K562 (cell line): ENCODE data around the gene SKIC8. TPM values are rescaled to one million over a fixed set of nuclear protein-coding genes. Genes with fewer than 3 reads are reported as not detected.
A peak's percentile ranks its signal among the peaks of the same experiment; 100 is the strongest.

Source experiments
- ATAC-seq: fragments of 200-7000 bp; cut with Tn5 transposase; 3 replicates; pipeline ENCODE4 v1.9.1; 2020; ENCODE audit warnings: moderate library complexity
- BruUV-seq: library from RNA; stranded (reverse); fragments of 400-500 nt; replicated peaks from 2 replicates; lab custom pipeline; 2021; lab: Mats Ljungman, UMichigan
- CTCF ChIA-PET: fragments of 300-600 bp; formaldehyde crosslinking; extraction: SDS; loops from one replicate; lab custom pipeline; 2021; ENCODE audit warnings: low intra/inter-chr PET ratio; lab: Yijun Ruan, JAX
- POLR2A ChIA-PET: fragments of 300-600, 350-650 bp; sonication (Branson Sonifier 250); formaldehyde crosslinking; extraction: SDS; loops from one replicate; lab custom pipeline; 2021; ENCODE audit warnings: antibody characterized with exemption, inconsistent platforms; lab: Yijun Ruan, JAX
- DNase-seq, 4 experiments: peaks; one replicate each; pipeline versions ENCODE4 v3.0.0 to v3.0.0-alpha.2; 2011 to 2018; ENCODE audit warnings: low spot score in 3 of 4, mixed read lengths in 3 of 4; ENCODE audit errors: extremely low read depth in 1 of 4
- FAIRE-seq: peaks from 2 replicates; lab custom pipeline; 2011; peaks lifted over from hg19 to GRCh38; lab: Jason Lieb, UNC
- H2AFZ ChIP-seq: 2 replicates; pipeline ENCODE4 v1.6.0; 2011; ENCODE audit warnings: low read depth, low read length, control low read depth, inconsistent platforms
- H3K27ac ChIP-seq: fragments of 200-600 bp; 3 replicates; pipeline ENCODE4 v1.8.0; 2011; ENCODE audit warnings: low read depth, mild to moderate bottlenecking, control low read depth, inconsistent platforms, low read length, moderate library complexity, mixed read lengths; ENCODE audit errors: extremely low read depth
- H3K27me3 ChIP-seq, 2 experiments: fragments of 300-600 bp in 1 of 2; 2 replicates in 1 of 2; 3 replicates in 1 of 2; pipeline versions ENCODE4 v1.6.0 to v1.8.0; 2011; ENCODE audit warnings: inconsistent platforms in 2 of 2, low read length in 2 of 2, mild to moderate bottlenecking in 1 of 2, mixed read lengths in 1 of 2, moderate library complexity in 1 of 2; ENCODE audit not compliant: control insufficient read depth in 2 of 2, insufficient read depth in 2 of 2
- H3K36me3 ChIP-seq: fragments of 300-600 bp; 3 replicates; pipeline ENCODE4 v1.8.0; 2011; ENCODE audit warnings: mild to moderate bottlenecking, low read length, inconsistent platforms; ENCODE audit not compliant: control insufficient read depth, insufficient read depth
- H3K4me1 ChIP-seq, 2 experiments: fragments of 200-600 bp in 1 of 2; replicated peaks in 1 of 2; 2 replicates in 1 of 2; 3 replicates in 1 of 2; pipeline versions ENCODE4 v1.5.1 to v1.8.0; 2011; ENCODE audit warnings: inconsistent platforms in 2 of 2, low read length in 2 of 2, mild to moderate bottlenecking in 1 of 2, mixed read lengths in 1 of 2, moderate library complexity in 1 of 2; ENCODE audit not compliant: control insufficient read depth in 2 of 2, insufficient read depth in 2 of 2
- H3K4me2 ChIP-seq: 2 replicates; pipeline ENCODE4 v1.6.1; 2011; ENCODE audit warnings: low read length, control low read depth, inconsistent platforms, mixed read lengths; ENCODE audit not compliant: insufficient read depth
- H3K4me3 ChIP-seq: fragments of 200-600 bp; sonication (generic), shearing (Covaris generic); 2 replicates; pipeline ENCODE4 v1.5.1; 2016; ENCODE audit warnings: control low read depth, inconsistent platforms
- H3K79me2 ChIP-seq: fragments of 200-600 bp; 3 replicates; pipeline ENCODE4 v1.8.0; 2011; ENCODE audit warnings: low read length, inconsistent platforms; ENCODE audit not compliant: control insufficient read depth, insufficient read depth
- H3K9ac ChIP-seq, 2 experiments: 2 replicates each; pipeline versions ENCODE4 v1.6.0 to v1.6.1; 2011; ENCODE audit warnings: low read depth in 2 of 2, low read length in 2 of 2, control low read depth in 1 of 2, inconsistent platforms in 1 of 2, mild to moderate bottlenecking in 1 of 2, mixed read lengths in 1 of 2; ENCODE audit not compliant: insufficient read depth in 1 of 2
- H3K9me1 ChIP-seq: one replicate; pipeline ENCODE4 v1.6.0; 2011; ENCODE audit warnings: inconsistent platforms, mild to moderate bottlenecking, low read length, moderate library complexity; ENCODE audit not compliant: control insufficient read depth, insufficient read depth
- H3K9me3 ChIP-seq: replicated peaks from 2 replicates; pipeline ENCODE4 v1.5.1; 2011; ENCODE audit warnings: low read depth, low read length, inconsistent platforms; ENCODE audit not compliant: control insufficient read depth, insufficient read depth
- H4K20me1 ChIP-seq: replicated peaks from 2 replicates; pipeline ENCODE4 v1.6.1; 2011; ENCODE audit warnings: low read length, inconsistent platforms, mixed read lengths; ENCODE audit not compliant: control insufficient read depth, insufficient read depth
- CBFA2T2 ChIP-seq: fragments of 450-650 bp; conservative IDR thresholded peaks from 2 replicates; pipeline ENCODE4 v1.6.1; 2017; ENCODE audit warnings: mild to moderate bottlenecking
- CBFA2T3 ChIP-seq: fragments of 450-650 bp; IDR thresholded peaks from 2 replicates; pipeline ENCODE4 v1.6.1; 2017
- CBFB ChIP-seq: sonication (generic); formaldehyde crosslinking; IDR thresholded peaks from 2 replicates; pipeline ENCODE4 v1.4.0; 2020; ENCODE audit warnings: mild to moderate bottlenecking, missing genetic modification reagents
- DPF2 ChIP-seq: fragments of 450-650 bp; IDR thresholded peaks from 2 replicates; pipeline ENCODE4 v1.6.1; 2016
- FOXM1 ChIP-seq, 2 experiments: fragments of 450-650 bp in 1 of 2; sonication (generic) in 1 of 2; formaldehyde crosslinking in 1 of 2; IDR thresholded peaks; 2 replicates each; pipeline versions ENCODE4 v1.6.1 to v1.9.0; 2017 to 2022; ENCODE audit warnings: low read depth in 2 of 2, mild to moderate bottlenecking in 2 of 2, missing genetic modification reagents in 1 of 2, moderate library complexity in 1 of 2
- FOXP1 ChIP-seq: sonication (generic); formaldehyde crosslinking; IDR thresholded peaks from 2 replicates; pipeline ENCODE4 v1.8.0; 2022; ENCODE audit warnings: mild to moderate bottlenecking, missing genetic modification reagents
- L3MBTL2 ChIP-seq: fragments of 450-650 bp; IDR thresholded peaks from 2 replicates; pipeline ENCODE4 v1.6.1; 2016; ENCODE audit warnings: mild to moderate bottlenecking, moderate library complexity
- MED1 ChIP-seq: sonication (generic); formaldehyde crosslinking; IDR thresholded peaks from 2 replicates; pipeline ENCODE4 v1.8.1; 2023; ENCODE audit warnings: missing genetic modification reagents, borderline replicate concordance
- NFE2 ChIP-seq: IDR thresholded peaks from 2 replicates; pipeline ENCODE4 v1.6.1; 2014; ENCODE audit warnings: antibody characterized with exemption, low read depth
- NR4A1 ChIP-seq, 2 experiments: fragments of 250-450 bp in 1 of 2; fragments of 450-650 bp in 1 of 2; sonication (Bioruptor Pico) in 1 of 2; IDR thresholded peaks; 2 replicates each; pipeline versions ENCODE4 v1.4.0 to v1.6.1; 2016 to 2020; ENCODE audit warnings: mild to moderate bottlenecking in 2 of 2, missing compliant biosample characterization in 1 of 2, missing genetic modification characterization in 1 of 2, moderate library complexity in 1 of 2
- SMARCA5 ChIP-seq: fragments of 450-650 bp; IDR thresholded peaks from 2 replicates; pipeline ENCODE4 v1.6.1; 2016
- TAF9B ChIP-seq: fragments of 450-650 bp; IDR thresholded peaks from 2 replicates; pipeline ENCODE4 v1.6.1; 2018; ENCODE audit warnings: mild to moderate bottlenecking; ENCODE audit not compliant: partially characterized antibody
- TCF7 ChIP-seq: sonication (generic); IDR thresholded peaks from 2 replicates; pipeline ENCODE4 v1.6.1; 2016; ENCODE audit warnings: antibody characterized with exemption, borderline replicate concordance
- ZNF134 ChIP-seq: fragments of 250-450 bp; sonication (Bioruptor Pico); conservative IDR thresholded peaks from 2 replicates; pipeline ENCODE4 v1.4.0; 2020
- ZNF280B ChIP-seq: fragments of 250-450 bp; sonication (Bioruptor Pico); IDR thresholded peaks from 2 replicates; pipeline ENCODE4 v1.5.1; 2021; ENCODE audit warnings: mild to moderate bottlenecking
- WGBS: fragments of 100-300 bp; shearing (Covaris generic); methylation state at CpG from one replicate; pipeline ENCODE4 v1.1.6; 2016; ENCODE audit warnings: low coverage, mixed read lengths; ENCODE audit not compliant: insufficient coverage; ENCODE audit errors: missing lambda C conversion rate; 5-methylcytosine and 5-hydroxymethylcytosine counted together
- in situ Hi-C: fragments of 300-500 bp; cut with MboI; formaldehyde crosslinking; loops from 4 replicates; pipeline ENCODE4 v1.15.0; 2018; ENCODE audit warnings: inconsistent platforms, mixed read lengths
- intact Hi-C: fragments of 100-400 bp; cut with micrococcal nuclease; formaldehyde crosslinking; loops from 2 replicates; pipeline ENCODE4 v1.14.2; 2022
- polyA plus RNA-seq, 8 experiments: library from polyadenylated mRNA; depleted of rRNA in 4 of 8; stranded (reverse) in 5 of 8; unstranded in 3 of 8; fragments of >200 nt; fragmentation: Nextera tagmentation in 2 of 8; fragmentation: Illumina TruSeq in 1 of 8; extraction: Ambion mirVana in 2 of 8; extraction: Trizol in 1 of 8; gene quantifications; 2 replicates each; pipeline versions ENCODE4 v1.2.1 to v1.2.3, GENCODE V29; 2011 to 2014; ENCODE audit warnings: inconsistent platforms in 1 of 8, missing spikeins in 1 of 8
- total RNA-seq, 7 experiments: library from RNA; depleted of rRNA in 6 of 7; stranded (reverse); fragments of >200 nt in 6 of 7; fragmentation: Illumina TruSeq in 2 of 7; extraction: Trizol in 2 of 7; gene quantifications; 2 replicates each; pipeline versions ENCODE4 v1.2.1 to v1.2.3, GENCODE V29; 2011 to 2021; ENCODE audit warnings: low replicate concordance in 1 of 7
- TF ChIP-seq, protein P1 (sequence below): IDR thresholded peaks from 2 replicates; pipeline ENCODE4 v1.6.1; 2011; ENCODE audit warnings: borderline replicate concordance, low read depth, mild to moderate bottlenecking, moderate library complexity, low read length; ENCODE audit not compliant: insufficient read depth, poor library complexity, severe bottlenecking
- TF ChIP-seq, protein P2 (sequence below): fragments of 450-650 bp; conservative IDR thresholded peaks from 2 replicates; pipeline ENCODE4 v1.6.1; 2016; ENCODE audit warnings: missing genetic modification characterization, low read depth, mild to moderate bottlenecking, missing compliant biosample characterization, moderate library complexity
- TF ChIP-seq, protein P3 (sequence below): fragments of 250-450 bp; sonication (Bioruptor Pico); IDR thresholded peaks from 2 replicates; pipeline ENCODE4 v1.5.0; 2021

SKIC8 gene
- total and polyA plus RNA-seq, 9 of the 15 experiments (the other 6 are each of a cell fraction or from before 2014, with no cell fraction given) = 79.5 to 389 (median 146) TPM

DNA sequence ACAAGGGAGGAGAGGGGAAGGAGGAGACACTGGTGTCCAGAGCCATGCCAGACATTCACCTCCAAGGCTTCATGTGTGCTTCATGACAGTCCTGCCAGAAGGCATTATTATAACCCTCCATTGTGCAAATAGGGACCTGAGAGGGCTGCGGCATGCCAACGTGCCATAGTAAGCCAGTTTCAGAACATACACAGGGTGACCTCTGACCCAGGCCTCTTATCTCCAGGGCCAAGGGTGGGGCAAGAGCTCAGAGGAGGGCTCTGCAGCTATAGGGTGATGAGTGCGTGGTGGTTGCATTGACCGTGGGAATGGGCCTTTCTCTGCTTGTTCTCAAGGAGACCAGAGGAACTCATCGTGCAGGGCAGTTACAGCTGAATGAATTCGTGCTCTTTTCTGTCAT lies 55.3 kb downstream of the SKIC8 start:
- Histone ChIP-seq H3K79me2 (no peaks in the 10 kb centered on the region), H3K4me3 (no peak overlapping the region), H3K27me3 (0 out of 5 replicates have a peak, but pooled peaks cover 0 to 1% of the 10 kb centered on the region in 2 experiments), H3K9me1 (no peaks in the 10 kb centered on the region), H2AFZ (peak overlapping the region; percentile 84), H3K9me3 (no peaks in the 10 kb centered on the region), H3K4me2 (peak overlapping the region; percentile 66), H3K4me1 (peaks cover 19 to 21% of the 10 kb centered on the region in 2 experiments), H3K9ac (peak overlapping the region; percentile 25 to 79; a peak in 1 of 4 replicates), H4K20me1 (no peaks in the 10 kb centered on the region), H3K36me3 (no peaks in the 10 kb centered on the region), H3K27ac (no peak overlapping the region)
- WGBS = 0% methylated on average over 6 of the region's 6 CpGs
- ATAC-seq (peak; percentile 82), DNase-seq (peak; percentile 72 to 81 (median 78)), FAIRE-seq (peak; percentile 67)
- BruUV-seq = no TSS peak
- intact Hi-C loops = loop anchor here (5.0 kb wide), 3 partner anchors 47 to 287 kb away; partner anchors contain the start of gene CIB2
- in situ Hi-C loops = no loop called here
- POLR2A ChIA-PET = interaction anchor here (0.6 to 1.3 kb wide), 5 partner anchors 11 to 598 kb away, joined by 3 to 4 read pairs (median 3); no protein-coding TSS in a partner anchor
- CTCF ChIA-PET = interaction anchor here (0.5 to 2.4 kb wide), 2 partner anchors 131 to 243 kb away, joined by 3 to 14 read pairs; no protein-coding TSS in a partner anchor
- TF ChIP-seq FOXM1 (IDR thresholded peaks at IDR 0.05; ENCODE audit: low read depth) (no peak), FOXM1 (CRISPR knock-in tag; IDR thresholded peaks at IDR 0.05; ENCODE audit: low read depth) (no peak), NFE2 (no peak), TCF7 (no peak; the same call in 1 of the 2 replicates), ZNF280B (CRISPR knock-in tag) (no peak), SMARCA5 (no peak), MED1 (CRISPR knock-in tag) (no peak), ZNF134 (no peak), TAF9B (no peak), CBFA2T2 (no peak), NR4A1 (CRISPR knock-in tag; IDR thresholded peaks at IDR 0.05) (no peak), NR4A1 (tag; IDR thresholded peaks at IDR 0.05) (peak; percentile 74; the same call in 1 of the 2 replicates), CBFB (CRISPR knock-in tag) (no peak), FOXP1 (CRISPR knock-in tag) (no peak), L3MBTL2 (no peak), DPF2 (peak; percentile 64), CBFA2T3 (no peak)
- TF ChIP-seq, protein P1, sequence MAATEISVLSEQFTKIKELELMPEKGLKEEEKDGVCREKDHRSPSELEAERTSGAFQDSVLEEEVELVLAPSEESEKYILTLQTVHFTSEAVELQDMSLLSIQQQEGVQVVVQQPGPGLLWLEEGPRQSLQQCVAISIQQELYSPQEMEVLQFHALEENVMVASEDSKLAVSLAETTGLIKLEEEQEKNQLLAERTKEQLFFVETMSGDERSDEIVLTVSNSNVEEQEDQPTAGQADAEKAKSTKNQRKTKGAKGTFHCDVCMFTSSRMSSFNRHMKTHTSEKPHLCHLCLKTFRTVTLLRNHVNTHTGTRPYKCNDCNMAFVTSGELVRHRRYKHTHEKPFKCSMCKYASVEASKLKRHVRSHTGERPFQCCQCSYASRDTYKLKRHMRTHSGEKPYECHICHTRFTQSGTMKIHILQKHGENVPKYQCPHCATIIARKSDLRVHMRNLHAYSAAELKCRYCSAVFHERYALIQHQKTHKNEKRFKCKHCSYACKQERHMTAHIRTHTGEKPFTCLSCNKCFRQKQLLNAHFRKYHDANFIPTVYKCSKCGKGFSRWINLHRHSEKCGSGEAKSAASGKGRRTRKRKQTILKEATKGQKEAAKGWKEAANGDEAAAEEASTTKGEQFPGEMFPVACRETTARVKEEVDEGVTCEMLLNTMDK = no peak
- TF ChIP-seq, protein P2, sequence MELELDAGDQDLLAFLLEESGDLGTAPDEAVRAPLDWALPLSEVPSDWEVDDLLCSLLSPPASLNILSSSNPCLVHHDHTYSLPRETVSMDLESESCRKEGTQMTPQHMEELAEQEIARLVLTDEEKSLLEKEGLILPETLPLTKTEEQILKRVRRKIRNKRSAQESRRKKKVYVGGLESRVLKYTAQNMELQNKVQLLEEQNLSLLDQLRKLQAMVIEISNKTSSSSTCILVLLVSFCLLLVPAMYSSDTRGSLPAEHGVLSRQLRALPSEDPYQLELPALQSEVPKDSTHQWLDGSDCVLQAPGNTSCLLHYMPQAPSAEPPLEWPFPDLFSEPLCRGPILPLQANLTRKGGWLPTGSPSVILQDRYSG (tag) = no peak
- TF ChIP-seq, protein P3, sequence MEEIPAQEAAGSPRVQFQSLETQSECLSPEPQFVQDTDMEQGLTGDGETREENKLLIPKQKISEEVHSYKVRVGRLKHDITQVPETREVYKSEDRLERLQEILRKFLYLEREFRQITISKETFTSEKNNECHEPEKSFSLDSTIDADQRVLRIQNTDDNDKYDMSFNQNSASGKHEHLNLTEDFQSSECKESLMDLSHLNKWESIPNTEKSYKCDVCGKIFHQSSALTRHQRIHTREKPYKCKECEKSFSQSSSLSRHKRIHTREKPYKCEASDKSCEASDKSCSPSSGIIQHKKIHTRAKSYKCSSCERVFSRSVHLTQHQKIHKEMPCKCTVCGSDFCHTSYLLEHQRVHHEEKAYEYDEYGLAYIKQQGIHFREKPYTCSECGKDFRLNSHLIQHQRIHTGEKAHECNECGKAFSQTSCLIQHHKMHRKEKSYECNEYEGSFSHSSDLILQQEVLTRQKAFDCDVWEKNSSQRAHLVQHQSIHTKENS = no peak
